Central memory CD4-positive, alpha-beta T cell (primary cell): ENCODE results near the gene IER2.
"Not testable (repeated sequence)": the region's sequence is repeated elsewhere in the genome, so short reads cannot be mapped to it uniquely, and the experiment has no call there.

Experiments
- DNase-seq: peaks from one replicate; pipeline ENCODE4 v3.0.0; 2022

IER2 gene

GRCh38 chr19:13165162-13165997 is 15.2 kb downstream of the IER2 start:
- DNase-seq: no peak

- DNase-seq: not testable (repeated sequence)
Observed at GRCh38 chr19:13166151-13166550, 15.9 kb downstream of the IER2 start.

- DNase-seq: no peak
Observed at GRCh38 chr19:13169769-13170168, 19.6 kb downstream of the IER2 start.

- DNase-seq: no peak
Observed at GRCh38 chr19:13171146-13171545, 20.9 kb downstream of the IER2 start.

- DNase-seq: peak; percentile 67
Observed at GRCh38 chr19:13172346-13173138, 22.3 kb downstream of the IER2 start.

GRCh38 chr19:13173139-13173737 is 23.0 kb downstream of the IER2 start:
- DNase-seq: no peak

GRCh38 chr19:13176345-13176744 is 26.1 kb downstream of the IER2 start:
- DNase-seq: no peak

- DNase-seq: not testable (repeated sequence)
Observed at GRCh38 chr19:13177584-13177983, 27.4 kb downstream of the IER2 start.

GRCh38 chr19:13178291-13178690 is 28.1 kb downstream of the IER2 start:
- not testable (repeated sequence) for DNase-seq

- DNase-seq: no peak
Observed at GRCh38 chr19:13181747-13182388, 31.7 kb downstream of the IER2 start.

- not testable (repeated sequence) for DNase-seq
Observed at GRCh38 chr19:13184926-13185325, 34.7 kb downstream of the IER2 start.

- not testable (repeated sequence) for DNase-seq
Observed at GRCh38 chr19:13185763-13186657, 35.8 kb downstream of the IER2 start.

- not testable (repeated sequence) for DNase-seq
Observed at GRCh38 chr19:13186688-13187087, 36.5 kb downstream of the IER2 start.

GRCh38 chr19:13187419-13187818 is 37.2 kb downstream of the IER2 start:
- no peak for DNase-seq

GRCh38 chr19:13189600-13189999 is 39.4 kb downstream of the IER2 start:
- no peak for DNase-seq

GRCh38 chr19:13190781-13191540 is 40.8 kb downstream of the IER2 start:
- no peak for DNase-seq

GRCh38 chr19:13195678-13196077 is 45.5 kb downstream of the IER2 start:
- peak; percentile 51 for DNase-seq

- no peak for DNase-seq
Observed at GRCh38 chr19:13198634-13199033, 48.4 kb downstream of the IER2 start.

- DNase-seq: not testable (repeated sequence)
Observed at GRCh38 chr19:13202112-13202511, 51.9 kb downstream of the IER2 start.
